B cell (primary cell): Measurements from ENCODE around the gene GULP1. TPM values are rescaled to one million over a fixed set of nuclear protein-coding genes. Genes with fewer than 3 reads are reported as not detected.

Experiments
- ATAC-seq: fragments of 200-7000 bp; cut with Tn5 transposase; one replicate; pipeline ENCODE4 v1.10.0; 2021; ENCODE audit warnings: low read depth, mild to moderate bottlenecking, moderate number of reproducible peaks, moderate library complexity
- CTCF ChIA-PET: fragments of 350-600 bp; sonication (Branson Sonifier 250); formaldehyde crosslinking; loops from one replicate; lab custom pipeline; 2021; ENCODE audit warnings: antibody characterized with exemption, inconsistent platforms; lab: Charles Lee
- POLR2A ChIA-PET: fragments of 350-600 bp; sonication (Branson Sonifier 250); formaldehyde crosslinking; loops from one replicate; lab custom pipeline; 2021; ENCODE audit warnings: antibody characterized with exemption; lab: Charles Lee
- DNase-seq: peaks from one replicate; pipeline ENCODE4 v3.0.0; 2013
- H2AFZ ChIP-seq: 2 replicates; pipeline ENCODE4 v1.6.1; 2012; ENCODE audit warnings: mild to moderate bottlenecking, low read depth, low read length; ENCODE audit not compliant: insufficient read depth, poor library complexity, severe bottlenecking
- H3K27ac ChIP-seq, 2 donors: 1 replicate in 1 of 2; 2 replicates in 1 of 2; pipeline ENCODE4 v1.5.1; 2012 to 2013; ENCODE audit warnings: low read length in 2 of 2, mild to moderate bottlenecking in 2 of 2, moderate library complexity in 1 of 2
- H3K27me3 ChIP-seq, 4 experiments: fragments of 200-600 bp in 1 of 4; sonication (generic) in 1 of 4; replicated peaks in 1 of 4; 1 replicate in 2 of 4; 2 replicates in 2 of 4; pipeline versions ENCODE4 v1.6.1 to v1.7.0; 2013 to 2016; ENCODE audit warnings: low read length in 3 of 4, mild to moderate bottlenecking in 2 of 4, mixed read lengths in 1 of 4, moderate library complexity in 1 of 4; ENCODE audit not compliant: insufficient read depth in 4 of 4, control insufficient read depth in 3 of 4; ENCODE audit errors: control extremely low read depth in 1 of 4
- H3K36me3 ChIP-seq, 2 experiments: replicated peaks in 1 of 2; 1 replicate in 1 of 2; 2 replicates in 1 of 2; pipeline versions ENCODE4 v1.6.1 to v1.7.1; 2013; ENCODE audit warnings: low read length in 1 of 2; ENCODE audit not compliant: insufficient read depth in 2 of 2, control insufficient read depth in 1 of 2; ENCODE audit errors: control extremely low read depth in 1 of 2, extremely low read depth in 1 of 2
- H3K4me1 ChIP-seq, 2 donors: fragments of 200-600 bp in 1 of 2; sonication (generic) in 1 of 2; 1 replicate in 1 of 2; 2 replicates in 1 of 2; pipeline versions ENCODE4 v1.5.1 to v1.6.1; 2013 to 2017; ENCODE audit warnings: low read length in 2 of 2; ENCODE audit not compliant: control insufficient read depth in 2 of 2, insufficient read depth in 2 of 2
- H3K4me2 ChIP-seq: replicated peaks from 2 replicates; pipeline ENCODE3; 2012; ENCODE audit warnings: mild to moderate bottlenecking, low read depth, low read length; ENCODE audit not compliant: poor library complexity, severe bottlenecking
- H3K4me3 ChIP-seq, 5 experiments: fragments of 200-600 bp in 1 of 5; sonication (generic) in 1 of 5; 1 replicate in 3 of 5; 2 replicates in 2 of 5; pipeline versions ENCODE4 v1.5.1 to v1.7.0; 2011 to 2016; ENCODE audit warnings: low read length in 4 of 5, mild to moderate bottlenecking in 4 of 5, low read depth in 2 of 5, control low read depth in 1 of 5, moderate library complexity in 1 of 5; ENCODE audit not compliant: insufficient read depth in 1 of 5; ENCODE audit errors: control extremely low read depth in 1 of 5, extremely low read depth in 1 of 5
- H3K79me2 ChIP-seq: fragments of 200-600 bp; sonication (generic); one replicate; pipeline ENCODE4 v1.6.0; 2016; ENCODE audit warnings: low read length; ENCODE audit not compliant: control insufficient read depth, insufficient read depth
- H3K9ac ChIP-seq: fragments of 200-600 bp; sonication (generic); 2 replicates; pipeline ENCODE4 v1.6.1; 2017; ENCODE audit warnings: mild to moderate bottlenecking, low read length, moderate library complexity
- H3K9me3 ChIP-seq, 3 donors: one replicate each; pipeline versions ENCODE4 v1.6.1 to v1.7.1; 2013; ENCODE audit warnings: low read length in 2 of 3; ENCODE audit not compliant: control insufficient read depth in 2 of 3, insufficient read depth in 1 of 3; ENCODE audit errors: control extremely low read depth in 1 of 3
- H4K20me1 ChIP-seq: 2 replicates; pipeline ENCODE4 v1.6.0; 2012; ENCODE audit warnings: mild to moderate bottlenecking, low read length; ENCODE audit not compliant: insufficient read depth, control insufficient read depth, poor library complexity, severe bottlenecking
- H3K27ac Mint-ChIP-seq: one replicate; pipeline ENCODE4 v1.8.0; 2021; ENCODE audit warnings: mixed read lengths
- H3K27me3 Mint-ChIP-seq: one replicate; pipeline ENCODE4 v1.8.0; 2021; ENCODE audit warnings: mixed read lengths
- H3K4me1 Mint-ChIP-seq: one replicate; pipeline ENCODE4 v1.8.0; 2021; ENCODE audit warnings: mixed read lengths
- H3K4me3 Mint-ChIP-seq: one replicate; pipeline ENCODE4 v1.8.0; 2021; ENCODE audit warnings: mixed read lengths
- H3K9me3 Mint-ChIP-seq: one replicate; pipeline ENCODE4 v1.8.0; 2022; ENCODE audit warnings: mixed read lengths; ENCODE audit not compliant: insufficient read depth
- CTCF ChIP-seq: fragments of 200-600 bp; IDR thresholded peaks from one replicate; pipeline ENCODE4 v1.8.0; 2022; ENCODE audit warnings: antibody characterized with exemption, mild to moderate bottlenecking
- EZH2 ChIP-seq: IDR thresholded peaks from 2 replicates; pipeline ENCODE4 v1.6.1; 2012; ENCODE audit warnings: borderline replicate concordance, low read depth, mild to moderate bottlenecking, moderate library complexity, low read length; ENCODE audit not compliant: insufficient read depth, poor library complexity, severe bottlenecking
- WGBS: methylation state at CpG from one replicate; pipeline ENCODE4 v1.1.5; 2013; ENCODE audit warnings: missing lambda C conversion rate; ENCODE audit not compliant: insufficient coverage; 5-methylcytosine and 5-hydroxymethylcytosine counted together
- intact Hi-C: fragments of 100-400 bp; cut with micrococcal nuclease; formaldehyde crosslinking; loops from one replicate; pipeline ENCODE4 v1.10.0; 2022
- polyA plus RNA-seq: library from polyadenylated mRNA; depleted of rRNA; stranded (reverse); fragments of >200 nt; gene quantifications from 2 replicates; pipeline ENCODE4 v1.2.3, GENCODE V29; 2012
- total RNA-seq, 2 donors: library from RNA; stranded (reverse); fragments of 120-200 nt in 1 of 2; gene quantifications; 1 replicate in 1 of 2; 2 replicates in 1 of 2; pipeline versions ENCODE4 v1.2.3 to v1.2.4, GENCODE V29; 2013 to 2022

GULP1 gene
- total and polyA plus RNA-seq, 2 donors (not counting 1 experiment from before 2014, with no cell fraction given), result not detected

- ChIA-PET POLR2A (no interaction called here), CTCF (no interaction called here)
- H3K27ac Mint-ChIP-seq, result no peak overlapping the region
- H3K27me3 ChIP-seq, result no peaks in the 10 kb centered on the region
- H3K36me3 ChIP-seq, result no peaks in the 10 kb centered on the region
- H3K9me3 ChIP-seq, result no peaks in the 10 kb centered on the region
- H3K4me3 ChIP-seq, result no peak overlapping the region
- no peak for DNase-seq
- H3K9ac ChIP-seq, result no peak overlapping the region
- no CpG with 5 or more reads among the region's 2 CpGs for WGBS
- no peak for TF ChIP-seq EZH2
- no peak for TF ChIP-seq CTCF
- intact Hi-C loops, result no loop called here
- H3K27me3 Mint-ChIP-seq, result no peaks in the 10 kb centered on the region
- H3K79me2 ChIP-seq, result no peaks in the 10 kb centered on the region
- H3K4me1 ChIP-seq, result no peaks in the 10 kb centered on the region
- H4K20me1 ChIP-seq, result no peaks in the 10 kb centered on the region
- no peaks in the 10 kb centered on the region for H3K9me3 Mint-ChIP-seq
- no peak overlapping the region for H3K4me3 Mint-ChIP-seq
- no peaks in the 10 kb centered on the region for H3K4me1 Mint-ChIP-seq
- no peak overlapping the region for H2AFZ ChIP-seq
- H3K4me2 ChIP-seq, result no peak overlapping the region
- no peak for ATAC-seq
- H3K27ac ChIP-seq, result no peak overlapping the region
These were observed 134.4 kb downstream of the GULP1 start for GRCh38 chr2:188426121-188426520.

DNA sequence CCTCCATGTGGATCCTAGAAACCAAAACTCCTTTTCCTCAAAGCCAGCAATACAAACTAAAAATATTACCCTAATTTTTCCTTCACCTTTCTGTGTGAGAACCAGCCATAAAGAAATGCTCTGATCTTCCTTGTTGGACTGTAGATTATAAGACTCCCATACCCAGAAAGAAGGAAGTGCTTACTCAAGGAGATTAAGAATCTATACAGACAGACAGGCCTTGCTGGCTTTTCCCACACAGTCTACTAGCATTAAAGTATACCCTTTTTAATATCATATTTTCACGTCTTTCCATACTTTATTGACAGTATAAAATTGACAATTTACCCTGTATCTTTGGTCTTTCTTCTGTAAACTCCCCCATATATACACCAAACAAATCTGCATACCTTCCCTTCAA, 139.0 kb downstream of the GULP1 start:
- no peak for TF ChIP-seq EZH2
- Histone ChIP-seq H3K79me2 (no peaks in the 10 kb centered on the region), H3K9ac (no peak overlapping the region), H4K20me1 (no peaks in the 10 kb centered on the region), H3K4me1 (no peaks in the 10 kb centered on the region), H3K27ac (no peak overlapping the region), H3K9me3 (no peaks in the 10 kb centered on the region), H2AFZ (no peak overlapping the region), H3K4me3 (no peak overlapping the region), H3K4me2 (no peak overlapping the region), H3K27me3 (no peaks in the 10 kb centered on the region), H3K36me3 (no peaks in the 10 kb centered on the region)
- DNase-seq (no peak), ATAC-seq (no peak)
- no peak overlapping the region for H3K27ac Mint-ChIP-seq
- WGBS, result 75% methylated on average over 1 of the region's 1 CpG
- ChIA-PET POLR2A (no interaction called here), CTCF (no interaction called here)
- intact Hi-C loops, result no loop called here
- H3K4me1 Mint-ChIP-seq, result no peaks in the 10 kb centered on the region
- no peaks in the 10 kb centered on the region for H3K9me3 Mint-ChIP-seq
- no peak overlapping the region for H3K4me3 Mint-ChIP-seq
- H3K27me3 Mint-ChIP-seq, result no peaks in the 10 kb centered on the region
